Brain microvascular endothelial cell (primary cell): ENCODE measurements around the gene PTPN9.
"Not testable (repeated sequence)": the region's sequence is repeated elsewhere in the genome, so short reads cannot be mapped to it uniquely, and the experiment has no call there.

Experiments used
- DNase-seq: peaks from one replicate; pipeline ENCODE4 v3.0.0-alpha.2; 2020
- H3K27ac ChIP-seq: fragments of 250-450 bp; sonication (Bioruptor Pico); 2 replicates; pipeline ENCODE4 v1.5.1; 2020; ENCODE audit warnings: mild to moderate bottlenecking, moderate library complexity
- H3K27me3 ChIP-seq: fragments of 250-450 bp; sonication (Bioruptor Pico); replicated peaks from 2 replicates; pipeline ENCODE4 v1.5.1; 2020; ENCODE audit warnings: mild to moderate bottlenecking
- H3K36me3 ChIP-seq: fragments of 250-450 bp; sonication (Bioruptor Pico); replicated peaks from 2 replicates; pipeline ENCODE4 v1.5.1; 2020; ENCODE audit warnings: mild to moderate bottlenecking
- H3K4me3 ChIP-seq: 2 replicates; pipeline ENCODE4 v1.5.1; 2011; ENCODE audit warnings: low read depth, mild to moderate bottlenecking, control low read depth, low read length, moderate library complexity
- in situ Hi-C: cut with HindIII; loops from 2 replicates; pipeline ENCODE4 v1.10.0; 2017; ENCODE audit warnings: low sequenced_read_pairs, low pct_ligation_motif_present
- TF ChIP-seq, protein P1 (sequence below): IDR thresholded peaks from 2 replicates; pipeline ENCODE4 v1.5.1; 2011; ENCODE audit warnings: low read depth, mild to moderate bottlenecking, moderate library complexity, low read length, control low read depth, inconsistent platforms; ENCODE audit errors: missing control alignments

The PTPN9 gene

DNA sequence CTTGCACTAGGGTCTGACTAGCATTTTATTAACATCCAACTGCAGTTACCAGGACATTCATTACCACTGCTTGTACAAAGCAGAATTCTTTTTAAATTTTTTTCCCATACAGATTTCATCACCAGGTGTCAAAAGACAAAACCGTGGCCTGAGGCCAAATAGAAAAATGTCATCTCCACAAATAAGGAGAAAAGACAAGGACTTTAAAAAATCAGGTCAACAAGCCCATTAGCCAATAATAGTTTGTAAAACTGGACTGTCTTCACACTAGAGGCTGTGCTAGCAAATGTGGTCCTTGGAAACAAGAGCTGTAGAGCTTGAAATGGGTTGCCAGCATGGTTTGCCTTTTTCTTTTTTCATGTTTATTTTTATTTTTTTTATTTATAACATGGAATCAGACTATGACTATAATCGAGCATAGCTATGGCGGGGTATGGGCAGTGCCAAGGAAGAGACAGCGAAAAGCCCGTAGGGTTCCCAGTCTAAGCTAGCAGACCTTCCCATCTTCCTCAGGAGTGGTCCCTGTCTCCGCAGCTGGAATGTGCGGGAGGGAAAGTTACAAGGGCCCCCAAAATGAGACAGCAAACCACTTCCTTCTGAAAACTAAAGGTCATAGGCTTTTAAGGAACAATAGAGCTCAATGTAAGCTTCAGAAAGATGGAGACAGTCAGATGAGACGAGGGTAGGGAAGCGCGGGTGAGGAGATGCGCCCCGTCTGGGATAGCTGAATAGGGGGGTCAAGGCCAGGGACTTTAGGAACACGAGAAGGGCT is 1.5 kb downstream of the PTPN9 start:
- peak overlapping the region; percentile 49 for H3K27ac ChIP-seq
- no peak for DNase-seq
- no peaks in the 10 kb centered on the region for H3K36me3 ChIP-seq
- in situ Hi-C loops: no loop called here
- no peaks in the 10 kb centered on the region for H3K27me3 ChIP-seq
- TF ChIP-seq, protein P1, sequence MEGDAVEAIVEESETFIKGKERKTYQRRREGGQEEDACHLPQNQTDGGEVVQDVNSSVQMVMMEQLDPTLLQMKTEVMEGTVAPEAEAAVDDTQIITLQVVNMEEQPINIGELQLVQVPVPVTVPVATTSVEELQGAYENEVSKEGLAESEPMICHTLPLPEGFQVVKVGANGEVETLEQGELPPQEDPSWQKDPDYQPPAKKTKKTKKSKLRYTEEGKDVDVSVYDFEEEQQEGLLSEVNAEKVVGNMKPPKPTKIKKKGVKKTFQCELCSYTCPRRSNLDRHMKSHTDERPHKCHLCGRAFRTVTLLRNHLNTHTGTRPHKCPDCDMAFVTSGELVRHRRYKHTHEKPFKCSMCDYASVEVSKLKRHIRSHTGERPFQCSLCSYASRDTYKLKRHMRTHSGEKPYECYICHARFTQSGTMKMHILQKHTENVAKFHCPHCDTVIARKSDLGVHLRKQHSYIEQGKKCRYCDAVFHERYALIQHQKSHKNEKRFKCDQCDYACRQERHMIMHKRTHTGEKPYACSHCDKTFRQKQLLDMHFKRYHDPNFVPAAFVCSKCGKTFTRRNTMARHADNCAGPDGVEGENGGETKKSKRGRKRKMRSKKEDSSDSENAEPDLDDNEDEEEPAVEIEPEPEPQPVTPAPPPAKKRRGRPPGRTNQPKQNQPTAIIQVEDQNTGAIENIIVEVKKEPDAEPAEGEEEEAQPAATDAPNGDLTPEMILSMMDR: no peak
- H3K4me3 ChIP-seq: peak overlapping the region; percentile 82

DNA sequence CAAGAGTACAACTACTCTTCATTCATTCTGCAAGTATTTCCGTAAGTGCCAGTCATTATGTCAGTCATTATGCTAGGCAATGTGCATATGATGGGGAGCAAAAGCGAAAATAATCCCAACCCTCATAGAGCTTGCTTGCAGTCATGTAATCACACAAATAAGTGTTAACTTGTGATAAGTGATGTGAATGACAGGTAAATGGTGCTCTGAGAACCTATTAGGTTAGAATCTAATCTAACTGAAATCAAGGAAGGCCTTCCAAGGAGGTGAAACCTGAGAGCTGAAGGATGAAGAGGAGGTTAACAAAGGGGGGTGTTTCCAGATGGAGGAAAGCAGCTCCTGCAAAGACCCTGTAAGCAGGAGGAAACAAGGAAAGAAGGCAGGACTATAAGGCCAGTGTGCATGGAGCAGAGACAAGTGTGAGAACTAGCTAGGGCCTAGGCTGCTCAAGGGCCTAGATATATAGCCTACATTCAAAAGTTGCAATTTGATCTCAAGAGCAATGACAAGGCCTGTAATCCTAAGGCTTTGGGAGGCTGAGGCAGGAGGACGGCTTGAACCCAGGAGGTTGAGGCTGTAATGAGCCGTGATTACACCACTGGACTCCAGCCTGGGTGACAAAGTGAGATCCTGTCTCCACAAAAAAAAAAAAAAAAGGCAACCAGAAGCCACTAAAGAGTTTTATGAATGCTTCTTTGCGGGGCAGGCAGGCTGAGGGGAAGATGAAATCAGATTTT is 5.3 kb downstream of the PTPN9 start:
- DNase-seq: no peak
- in situ Hi-C loops: no loop called here
- H3K27me3 ChIP-seq: no peaks in the 10 kb centered on the region
- H3K36me3 ChIP-seq: peaks cover 2% of the 10 kb centered on the region
- TF ChIP-seq, protein P1: no peak
- H3K4me3 ChIP-seq: no peak overlapping the region
- H3K27ac ChIP-seq: no peak overlapping the region

DNA sequence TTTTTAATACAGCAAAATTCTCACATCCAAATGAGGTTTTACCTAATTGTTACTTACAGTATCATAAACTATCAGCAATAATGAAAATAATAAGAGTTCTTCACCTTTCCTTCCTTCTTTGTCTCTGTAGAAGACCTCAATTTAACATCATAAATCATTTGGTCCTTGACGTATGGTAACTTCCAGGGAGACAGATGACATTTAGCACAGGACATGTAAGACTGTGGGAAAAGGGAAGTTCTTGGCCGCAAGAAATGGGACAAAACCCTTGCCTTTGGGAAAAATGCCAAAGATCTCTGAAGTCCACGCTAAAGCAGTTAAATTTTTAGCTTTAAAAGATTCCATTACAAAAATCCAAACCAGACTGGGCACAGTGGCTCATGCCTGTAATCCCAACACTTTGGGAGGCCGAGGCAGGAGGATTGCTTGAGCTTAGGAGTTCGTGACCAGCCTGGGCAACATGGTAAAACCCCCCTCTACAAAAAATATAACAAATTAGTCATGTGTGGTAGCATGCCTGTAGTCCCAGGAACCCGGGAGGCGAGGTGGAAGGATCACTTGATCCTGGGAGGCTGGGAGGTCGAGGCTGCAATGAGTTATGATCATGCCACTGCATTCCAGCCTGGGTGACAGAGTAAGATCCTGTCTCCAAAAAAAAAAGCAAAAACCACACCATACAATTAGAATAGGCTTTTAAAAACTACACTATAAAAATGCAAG is 8.8 kb downstream of the PTPN9 start:
- Histone ChIP-seq H3K4me3 (no peak overlapping the region), H3K27me3 (no peaks in the 10 kb centered on the region), H3K27ac (no peak overlapping the region), H3K36me3 (peaks cover 2% of the 10 kb centered on the region)
- DNase-seq: no peak
- TF ChIP-seq, protein P1: no peak
- in situ Hi-C loops: no loop called here

DNA sequence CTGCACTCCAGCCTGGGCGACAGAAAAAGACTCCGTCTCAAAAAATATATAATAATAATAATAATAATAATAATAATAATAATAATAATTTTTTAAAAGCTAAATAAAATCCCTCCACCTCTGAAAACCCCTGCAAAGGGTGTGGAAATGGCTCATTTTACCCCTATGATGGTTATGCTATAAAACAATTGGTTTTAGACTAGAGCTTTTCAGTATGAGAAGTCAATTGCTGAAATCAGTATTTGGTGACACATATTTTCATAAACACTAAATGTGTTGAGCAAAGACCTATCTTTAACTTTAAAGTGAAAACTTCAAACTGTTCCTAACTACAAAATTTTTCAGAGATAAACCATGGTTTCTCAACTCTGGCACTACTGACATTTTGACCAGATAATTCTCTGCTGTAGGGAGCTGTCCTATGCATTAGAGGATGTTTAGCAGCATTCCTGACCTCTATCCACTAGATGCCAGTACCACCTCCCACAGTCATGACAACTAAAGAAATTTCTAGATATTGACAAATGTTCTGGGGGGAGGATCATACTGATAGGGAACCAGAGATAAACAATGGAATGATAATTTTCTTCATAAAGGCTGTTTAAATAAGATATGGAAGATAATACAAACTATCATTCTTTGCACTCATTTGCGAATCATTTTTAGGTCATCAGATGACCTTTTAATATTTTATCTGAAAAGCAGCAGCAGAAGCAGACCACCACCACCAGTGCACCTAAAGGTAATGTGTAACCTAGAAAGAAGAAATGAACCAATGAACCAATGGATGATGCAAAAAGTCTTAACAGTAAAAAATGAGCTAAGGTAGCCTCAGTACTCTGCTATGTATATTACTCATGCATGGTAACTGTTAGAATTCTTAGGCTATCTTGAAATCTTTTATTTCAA is 13.8 kb downstream of the PTPN9 start:
- H3K27ac ChIP-seq: peak overlapping the region; percentile 17

DNA sequence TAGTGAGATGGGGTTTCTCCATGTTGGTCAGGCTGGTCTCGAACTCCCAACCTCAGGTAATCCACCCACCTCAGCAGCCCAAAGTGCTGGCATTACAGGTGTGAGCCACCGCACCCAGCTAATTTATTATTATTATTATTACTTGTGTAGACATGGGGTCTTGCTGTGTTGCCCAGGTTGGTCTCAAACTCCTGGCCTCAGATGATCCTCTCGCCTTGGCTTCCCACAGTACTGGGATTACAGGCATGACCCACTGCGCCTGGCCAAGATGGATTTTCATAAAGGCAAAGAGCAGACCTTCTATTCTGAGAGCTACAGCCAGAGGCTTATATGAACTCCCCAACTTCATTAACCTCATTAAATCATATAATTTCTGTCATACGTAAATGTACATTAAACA is 17.2 kb downstream of the PTPN9 start:
- Histone ChIP-seq H3K4me3 (no peak overlapping the region), H3K36me3 (no peaks in the 10 kb centered on the region), H3K27me3 (no peaks in the 10 kb centered on the region), H3K27ac (no peak overlapping the region)
- in situ Hi-C loops: no loop called here
- DNase-seq: no peak
- TF ChIP-seq, protein P1: no peak

More for the DNA sequence above, 13.8 kb downstream of the PTPN9 start:
- H3K36me3 ChIP-seq: no peaks in the 10 kb centered on the region
- TF ChIP-seq, protein P1: no peak
- in situ Hi-C loops: no loop called here
- DNase-seq: no peak
- no peaks in the 10 kb centered on the region for H3K27me3 ChIP-seq
- no peak overlapping the region for H3K4me3 ChIP-seq

DNA sequence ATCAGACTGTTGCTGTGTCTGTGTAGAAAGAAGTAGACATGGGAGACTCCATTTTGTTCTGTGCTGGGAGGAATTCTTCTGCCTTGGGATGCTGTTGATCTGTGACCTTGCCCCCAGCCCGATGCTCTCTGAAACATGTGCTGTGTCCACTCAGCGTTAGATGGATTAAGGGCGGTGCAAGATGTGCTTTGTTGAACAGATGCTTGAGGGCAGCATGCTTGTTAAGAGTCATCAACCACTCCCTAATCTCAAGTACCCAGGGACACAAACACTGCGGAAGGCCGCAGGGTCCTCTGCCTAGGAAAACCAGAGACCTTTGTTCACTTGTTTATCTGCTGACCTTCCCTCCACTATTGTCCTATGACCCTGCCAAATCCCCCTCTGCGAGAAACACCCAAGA is 19.8 kb downstream of the PTPN9 start:
- H3K27ac ChIP-seq, H3K36me3 ChIP-seq, H3K27me3 ChIP-seq, in situ Hi-C loops, H3K4me3 ChIP-seq, DNase-seq: not testable (repeated sequence)

DNA sequence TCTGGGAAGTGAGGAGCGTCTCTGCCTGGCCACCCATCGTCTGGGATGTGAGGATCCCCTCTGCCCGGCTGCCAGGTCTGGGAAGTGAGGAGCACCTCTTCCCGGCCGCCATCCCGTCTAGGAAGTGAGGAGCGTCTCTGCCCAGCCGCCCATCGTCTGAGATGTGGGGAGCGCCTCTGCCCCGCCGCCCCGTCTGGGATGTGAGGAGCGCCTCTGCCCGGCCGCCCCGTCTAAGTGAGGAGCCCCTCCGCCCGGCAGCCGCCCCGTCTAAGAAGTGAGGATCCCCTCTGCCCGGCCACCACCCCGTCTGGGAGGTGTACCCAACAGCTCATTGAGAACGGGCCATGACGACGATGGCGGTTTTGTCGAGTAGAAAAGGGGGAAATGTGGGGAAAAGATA is 20.2 kb downstream of the PTPN9 start:
- H3K36me3 ChIP-seq, DNase-seq, H3K4me3 ChIP-seq, in situ Hi-C loops, H3K27ac ChIP-seq, H3K27me3 ChIP-seq: not testable (repeated sequence)
